HG03342 (cell line): ENCODE measurements around the gene XYLT1.

ENCODE experiments used
- ATAC-seq: cut with Tn5 transposase; IDR thresholded peaks from one replicate; pipeline ENCODE4 v1.9.1; 2021; ENCODE audit warnings: mild to moderate bottlenecking, moderate library complexity; ENCODE audit not compliant: unreplicated experiment

XYLT1 gene

DNA sequence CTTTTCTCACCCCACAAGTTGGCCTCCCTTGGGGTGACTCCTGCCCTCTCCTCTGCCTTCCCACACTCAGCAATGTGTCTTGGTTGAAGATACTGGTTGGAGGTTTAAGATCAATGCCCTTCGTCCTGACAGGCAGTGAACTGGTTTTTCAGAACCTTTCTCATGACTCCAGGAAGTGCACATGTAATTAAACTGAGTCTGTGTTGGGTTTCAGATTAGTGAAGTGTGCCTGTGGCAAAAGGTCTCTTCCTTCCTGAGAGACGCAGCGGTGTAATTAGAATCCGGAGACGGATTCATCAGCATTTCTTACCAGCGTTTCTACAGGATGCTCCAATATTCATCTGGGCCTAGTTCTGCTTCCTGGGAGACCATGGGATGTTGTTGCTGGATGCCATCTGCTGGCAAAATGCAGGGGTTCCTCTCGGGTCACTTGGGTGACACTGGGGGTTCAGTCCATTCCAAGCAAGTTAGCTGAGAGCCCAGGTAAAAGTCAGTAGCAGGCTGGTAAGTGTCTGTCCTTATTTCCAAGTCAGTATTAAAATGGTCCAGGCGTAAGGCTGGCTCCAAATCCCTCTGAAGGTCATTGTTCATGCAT lies 233.3 kb downstream of the XYLT1 start:
- ATAC-seq: no peak

DNA sequence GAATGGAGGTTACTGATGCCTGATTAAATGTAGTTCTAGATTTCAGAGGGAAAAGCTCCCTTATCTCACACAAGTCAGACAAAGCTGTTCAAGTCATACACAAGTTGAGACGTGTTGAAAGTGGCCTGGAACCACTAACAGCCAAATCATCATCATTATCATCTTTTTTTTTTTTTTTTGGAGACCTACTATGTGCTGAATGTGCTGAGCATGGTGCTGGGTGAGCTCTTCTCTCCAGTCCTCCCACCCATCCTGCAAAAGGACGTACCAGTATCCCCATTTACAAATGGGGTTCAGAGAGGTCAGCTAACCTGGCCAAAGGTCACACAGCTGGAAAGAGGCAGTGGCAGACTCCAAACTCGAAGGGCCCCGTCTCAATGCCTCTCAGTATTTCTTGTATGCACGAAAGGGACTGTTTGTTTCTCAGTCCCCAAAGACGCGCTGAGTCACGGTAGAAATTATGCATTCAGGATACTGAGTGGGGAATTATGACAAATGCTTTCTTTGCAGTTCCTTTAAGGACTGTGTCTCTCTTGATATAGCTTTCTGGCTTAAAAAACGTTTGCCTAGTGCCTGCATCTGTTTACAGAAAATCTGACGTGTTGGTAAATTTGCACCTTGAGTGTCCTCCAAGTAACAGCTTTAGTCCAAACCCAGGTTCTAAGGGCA lies 235.5 kb downstream of the XYLT1 start:
- no peak for ATAC-seq

DNA sequence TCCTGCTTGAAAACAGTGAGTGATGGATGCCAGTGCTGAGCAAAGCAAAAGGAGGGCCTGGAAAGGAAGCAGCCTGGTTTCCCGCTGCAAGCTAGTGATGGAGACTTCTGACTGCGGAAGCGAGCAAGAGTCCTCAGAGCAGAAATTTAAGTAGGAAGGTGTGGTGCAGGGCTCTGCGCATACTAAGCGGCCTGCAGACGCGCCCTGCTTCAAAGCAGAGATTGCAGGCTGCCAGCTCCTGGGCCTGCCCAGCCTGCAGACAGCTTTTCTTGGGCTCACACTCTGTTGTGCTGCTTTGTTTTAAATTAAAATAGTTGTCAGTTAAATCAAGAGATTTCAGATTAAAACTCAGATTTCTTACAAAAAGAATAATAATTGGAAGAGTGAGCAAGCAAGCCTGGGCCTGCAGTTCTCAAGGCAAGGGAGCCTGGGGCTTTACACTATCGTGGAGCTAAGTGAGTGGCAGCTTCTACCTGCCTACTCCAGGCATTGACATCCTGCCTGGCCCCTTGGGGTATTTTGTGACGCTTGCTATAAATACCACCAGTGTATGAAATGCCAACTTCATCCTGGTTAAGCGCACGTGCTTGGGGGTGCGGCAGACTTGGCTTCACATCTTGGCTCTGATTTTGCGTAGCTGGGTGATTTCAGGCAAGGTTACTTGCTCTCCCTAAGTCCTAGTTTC lies 237.3 kb downstream of the XYLT1 start:
- no peak for ATAC-seq

DNA sequence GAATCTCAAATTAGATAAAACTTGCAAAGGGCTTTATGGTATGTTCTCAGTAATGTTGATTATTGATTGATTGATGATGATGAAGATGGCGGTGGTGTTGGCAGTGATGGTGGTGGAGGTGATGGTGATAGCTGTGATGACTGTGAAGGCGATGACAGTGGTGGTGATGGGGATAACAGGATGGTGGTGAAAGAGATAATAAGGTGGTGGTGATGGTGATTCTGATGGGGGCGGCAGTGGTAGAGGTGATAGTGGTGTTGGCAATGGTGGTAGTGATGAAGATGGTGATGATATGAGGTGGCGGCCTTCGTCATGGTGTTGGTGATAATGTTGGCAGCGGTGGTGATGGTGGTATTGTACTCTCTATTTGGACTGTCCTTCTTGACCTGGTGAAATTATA lies 238.3 kb downstream of the XYLT1 start:
- no peak for ATAC-seq

DNA sequence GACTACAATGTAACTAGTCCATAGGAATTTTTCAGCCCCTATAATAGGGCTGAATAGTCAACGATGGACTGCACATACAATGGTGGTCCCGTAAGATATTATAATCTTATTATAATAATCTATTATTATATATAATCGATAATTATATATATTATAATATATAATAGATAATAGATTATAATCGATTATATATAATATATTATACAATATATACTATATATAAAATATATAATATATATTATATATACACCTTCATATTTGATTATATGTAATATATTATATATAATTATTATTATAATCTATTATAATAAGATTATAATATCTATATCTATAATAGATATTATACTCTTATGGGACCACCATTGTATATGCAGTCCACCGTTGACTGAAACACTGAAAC lies 238.8 kb downstream of the XYLT1 start:
- ATAC-seq: no peak

DNA sequence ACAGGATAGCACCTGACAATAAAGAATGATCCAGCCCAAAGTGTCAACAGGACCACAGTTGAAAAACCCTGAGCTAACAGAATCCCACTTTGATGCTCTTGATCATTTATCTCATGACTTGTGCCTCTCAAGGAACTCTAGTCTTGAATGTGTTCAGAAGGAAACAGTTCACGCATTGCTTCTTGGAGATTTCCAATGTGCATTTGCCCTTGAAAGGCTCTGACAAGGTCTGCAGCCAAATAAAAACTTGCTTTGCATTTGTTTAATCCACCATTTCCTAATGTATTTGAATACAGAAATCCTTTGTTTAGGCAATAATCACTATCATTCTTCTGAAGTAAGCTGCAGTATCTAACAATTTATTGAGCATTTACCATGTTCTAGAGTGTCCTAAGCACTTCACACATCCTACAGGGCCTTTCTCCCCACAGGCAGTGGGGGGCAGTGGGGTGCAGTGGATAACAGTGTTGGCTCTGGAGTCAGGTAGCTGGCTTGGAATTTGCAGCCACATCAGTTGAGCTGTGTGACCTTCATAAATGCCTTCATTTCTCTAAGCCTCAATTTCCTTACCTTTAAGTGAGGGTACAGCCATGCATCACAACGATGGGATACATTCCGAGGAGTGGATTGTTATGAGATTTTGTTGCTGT lies 239.7 kb downstream of the XYLT1 start:
- ATAC-seq: no peak

DNA sequence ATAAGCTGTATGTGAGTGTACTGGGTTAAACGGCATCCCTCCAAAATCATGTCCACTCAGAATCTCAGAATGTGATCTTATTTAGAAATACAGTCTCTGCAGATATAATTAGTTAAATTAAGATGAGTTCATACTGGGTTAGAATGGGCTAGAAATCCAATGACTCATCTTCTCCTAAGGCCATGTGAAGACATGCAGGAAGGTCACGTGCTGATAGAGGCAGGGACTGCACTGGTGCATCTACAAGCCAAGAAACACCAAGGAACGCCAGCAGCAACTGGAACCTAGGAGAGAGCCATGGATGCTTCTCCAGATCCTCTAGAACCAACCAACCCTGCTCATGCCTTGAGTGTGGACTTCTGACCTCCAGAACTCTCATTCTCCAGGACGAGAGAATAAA lies 241.0 kb downstream of the XYLT1 start:
- ATAC-seq: no peak

DNA sequence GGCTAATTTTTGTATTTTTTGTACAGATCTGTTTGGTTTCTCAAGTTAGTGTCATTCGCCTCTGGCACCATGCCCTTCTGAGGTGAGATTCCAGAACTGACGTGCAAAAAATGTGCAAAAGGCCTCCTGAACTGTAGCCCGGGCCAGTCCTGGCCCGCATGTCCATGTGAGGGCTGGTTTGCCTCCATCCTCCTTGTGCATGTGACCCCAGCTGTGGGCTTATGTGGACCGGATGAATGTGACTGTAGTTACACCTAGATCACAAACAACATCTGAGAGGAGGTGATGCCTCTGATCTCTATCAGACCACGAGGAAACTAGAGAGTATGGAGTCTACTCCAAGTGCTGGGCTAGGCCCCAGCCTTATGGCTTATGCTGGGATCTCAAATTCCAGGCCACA lies 241.6 kb downstream of the XYLT1 start:
- ATAC-seq: no peak

DNA sequence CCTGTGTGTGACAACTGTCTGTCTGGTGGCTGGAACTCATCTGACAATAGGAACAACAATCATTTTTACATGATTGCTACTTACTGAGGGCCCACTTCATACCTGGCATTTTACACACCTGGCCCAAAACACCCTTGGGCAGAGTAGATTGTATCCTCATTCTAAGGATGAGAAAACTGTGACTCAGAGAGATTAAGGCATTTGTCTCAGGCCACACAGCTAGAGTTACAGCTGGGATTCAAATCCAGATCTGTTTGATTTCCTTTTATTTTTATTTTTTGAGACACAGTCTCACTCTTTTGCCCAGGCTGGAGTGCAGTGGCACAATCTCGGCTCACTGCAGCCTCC lies 242.1 kb downstream of the XYLT1 start:
- ATAC-seq: no peak

DNA sequence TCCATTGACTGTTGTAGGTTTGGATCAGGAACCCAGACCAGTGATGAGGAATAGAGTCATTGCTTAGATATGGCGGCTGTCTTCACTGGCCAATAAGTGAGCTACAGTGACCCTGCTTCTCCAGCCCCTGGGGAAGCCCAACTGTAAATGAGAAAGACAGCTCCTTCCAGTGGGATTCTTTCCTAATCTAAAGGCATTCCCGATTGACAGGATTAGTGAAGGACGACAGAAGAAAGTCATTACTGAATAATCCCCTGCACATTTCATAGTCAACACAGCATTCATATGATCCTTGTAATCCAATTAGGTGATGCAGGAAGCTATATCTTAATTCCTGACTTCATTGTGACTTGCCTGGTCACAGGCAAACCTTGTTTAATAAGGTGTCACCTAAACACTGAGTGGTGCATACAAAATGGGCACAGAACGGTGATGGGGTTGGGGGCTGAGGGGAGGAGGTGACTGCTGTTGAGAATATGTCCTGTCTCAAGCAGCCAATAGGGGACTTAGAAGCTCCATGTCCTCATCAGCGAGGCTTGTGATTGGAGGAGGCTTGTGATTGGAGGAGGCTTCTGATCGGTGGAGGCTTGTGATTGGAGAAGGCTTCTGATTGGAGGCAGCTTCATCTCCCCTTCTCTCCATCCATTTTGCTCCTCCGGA lies 242.6 kb downstream of the XYLT1 start:
- no peak for ATAC-seq

DNA sequence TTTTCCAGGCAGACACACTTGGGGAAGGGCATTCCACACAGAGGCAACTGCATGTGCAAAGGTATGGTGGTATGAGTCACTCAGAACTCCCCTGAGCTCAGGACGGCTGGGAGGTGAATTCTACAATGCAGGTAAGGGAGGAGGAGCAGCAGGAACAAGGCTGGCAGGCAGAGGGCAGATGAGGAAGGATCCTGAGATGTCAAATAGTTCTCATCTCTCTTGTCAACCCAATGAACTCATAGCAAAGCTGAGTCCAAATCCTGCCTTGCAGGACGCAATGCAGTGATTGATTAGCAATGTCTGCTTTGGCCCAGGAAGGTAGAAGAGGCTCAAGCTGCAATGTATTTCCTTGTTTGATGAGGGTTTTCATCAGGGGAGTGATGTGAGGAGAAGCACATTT lies 243.5 kb downstream of the XYLT1 start:
- ATAC-seq: no peak

DNA sequence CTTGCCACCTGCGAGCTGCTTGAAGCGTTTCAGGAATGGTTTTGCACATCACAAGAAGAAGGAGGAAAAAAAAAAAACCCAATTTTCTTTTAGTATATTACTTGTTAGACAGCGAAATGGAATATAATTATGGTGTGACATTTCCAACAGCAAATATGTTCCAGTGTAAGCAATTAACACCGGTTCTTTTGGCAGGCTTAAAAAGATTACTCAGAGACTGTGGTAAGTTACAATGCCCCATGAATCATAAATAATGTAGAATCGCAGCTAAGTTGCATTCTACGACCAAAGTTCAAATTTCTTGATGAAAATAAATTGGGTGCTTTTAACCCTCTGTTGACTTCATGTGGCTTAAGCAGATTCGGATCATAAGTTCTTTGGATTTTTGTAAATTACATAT lies 245.2 kb downstream of the XYLT1 start:
- no peak for ATAC-seq

DNA sequence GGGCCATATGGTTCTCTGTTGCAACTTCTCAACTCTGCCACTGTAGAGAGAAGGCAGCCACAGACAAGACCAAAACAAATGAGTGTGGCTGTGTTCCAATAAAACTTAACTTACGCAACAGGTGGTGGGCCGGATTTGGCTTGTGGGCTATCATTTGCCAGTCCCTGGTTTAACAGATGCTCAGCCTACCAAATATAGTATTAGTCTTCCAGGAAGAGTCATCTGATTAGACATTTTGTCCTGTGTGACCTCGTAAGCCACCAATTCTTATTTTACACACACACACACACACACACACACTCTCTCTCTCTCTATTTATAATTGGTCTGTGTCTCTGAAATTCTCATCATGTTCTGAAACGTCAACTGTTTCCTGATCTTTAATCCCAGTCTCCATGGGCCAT lies 245.9 kb downstream of the XYLT1 start:
- no peak for ATAC-seq

DNA sequence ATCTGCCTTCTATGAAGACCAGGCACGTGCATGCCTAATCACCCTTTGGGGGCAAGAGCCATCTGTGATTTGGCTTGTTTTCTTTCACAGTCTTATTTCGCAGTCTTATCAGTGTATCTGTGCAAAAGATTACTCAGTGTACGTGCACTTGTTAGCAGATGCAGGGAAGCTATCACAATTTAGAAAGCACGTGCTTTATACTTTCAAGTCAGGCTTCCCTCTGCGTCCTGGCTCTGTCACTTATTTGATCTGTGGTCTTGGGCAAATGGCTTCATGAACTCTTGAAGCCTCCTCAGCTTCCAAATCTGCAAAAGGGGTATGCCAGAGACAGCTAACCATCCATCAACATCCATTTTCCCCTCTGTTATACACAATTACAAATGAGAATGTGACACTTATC lies 246.4 kb downstream of the XYLT1 start:
- ATAC-seq: no peak

DNA sequence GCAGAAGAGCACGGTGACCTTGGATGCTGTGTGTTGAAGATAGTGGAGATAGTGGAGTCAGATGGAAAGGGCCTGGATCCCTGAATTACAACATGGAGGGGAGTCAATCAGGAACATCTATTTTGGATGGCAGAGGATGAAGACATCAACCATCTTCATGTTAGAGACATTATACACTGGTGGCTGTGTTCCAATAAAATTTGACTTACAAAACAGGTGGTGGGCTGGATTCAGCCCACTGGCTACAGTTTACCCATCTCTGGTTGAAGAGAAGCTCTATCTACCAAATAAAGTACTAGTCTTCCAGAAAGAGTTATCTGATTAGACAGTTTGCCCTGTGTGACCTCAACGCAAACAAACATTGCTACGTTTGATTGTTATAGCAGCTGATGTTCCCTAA lies 247.2 kb downstream of the XYLT1 start:
- ATAC-seq: no peak

DNA sequence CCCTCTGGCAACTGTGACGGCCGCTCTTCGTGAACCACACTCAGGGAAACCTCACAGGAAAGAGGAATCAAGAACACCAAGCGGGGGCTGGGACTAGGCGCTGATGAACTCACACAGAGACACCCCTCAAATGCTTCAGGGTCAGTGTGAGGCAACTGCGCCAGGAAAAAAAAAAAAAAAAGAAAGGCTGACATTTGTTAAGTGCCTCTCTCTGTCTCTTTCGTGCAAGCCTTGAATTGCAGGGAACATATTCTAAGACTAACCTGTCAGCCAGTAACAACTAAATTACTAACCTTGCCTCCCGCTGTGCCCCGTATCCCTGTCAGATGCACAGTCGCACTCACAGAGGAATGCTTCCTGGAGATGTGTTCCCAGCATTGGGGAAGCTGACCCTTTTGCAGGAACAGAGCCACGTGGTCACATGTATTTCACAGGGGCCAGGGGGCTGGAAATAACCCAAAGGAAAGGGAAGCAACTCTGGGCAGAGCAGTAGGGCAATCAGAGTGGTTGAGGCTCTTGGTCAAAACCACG lies 247.8 kb downstream of the XYLT1 start:
- no peak for ATAC-seq

DNA sequence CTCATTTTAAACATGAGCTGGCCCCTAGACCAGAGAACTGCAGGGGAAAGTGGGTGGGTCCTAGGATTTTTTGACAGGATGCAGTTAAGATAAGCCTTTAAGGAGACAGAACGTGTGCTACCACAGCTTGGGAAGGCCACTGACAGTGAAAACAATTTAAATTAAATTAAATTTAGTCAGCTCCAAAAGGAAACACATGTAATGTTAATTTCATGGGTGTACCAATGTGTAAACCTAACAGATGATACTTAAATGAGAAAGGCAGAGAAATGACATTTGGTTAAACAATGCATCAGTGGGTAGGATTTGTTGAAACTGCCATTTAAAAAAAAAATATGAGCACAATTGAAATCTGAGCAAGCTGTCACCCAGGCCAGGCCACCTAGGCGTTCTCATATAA lies 250.8 kb downstream of the XYLT1 start:
- no peak for ATAC-seq

DNA sequence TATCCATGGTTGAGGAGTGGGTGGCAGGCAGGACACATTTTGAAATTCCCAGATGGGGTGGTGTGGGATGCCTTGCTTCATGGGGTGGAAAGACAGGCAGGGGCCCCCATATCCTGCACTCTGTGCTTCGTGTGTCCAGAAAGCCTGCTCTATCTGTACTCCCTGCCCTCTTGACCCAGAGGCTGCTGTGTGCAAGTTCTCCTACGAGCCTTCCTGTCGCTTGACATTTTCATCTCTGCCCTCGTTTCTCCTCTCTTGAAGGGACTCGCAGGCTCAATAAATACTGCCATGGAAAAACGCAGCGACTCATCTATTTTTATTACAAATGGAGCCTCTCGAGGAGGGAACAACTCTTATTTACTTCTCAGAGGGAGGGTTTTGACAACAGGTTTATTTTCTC lies 254.8 kb downstream of the XYLT1 start:
- ATAC-seq: no peak

DNA sequence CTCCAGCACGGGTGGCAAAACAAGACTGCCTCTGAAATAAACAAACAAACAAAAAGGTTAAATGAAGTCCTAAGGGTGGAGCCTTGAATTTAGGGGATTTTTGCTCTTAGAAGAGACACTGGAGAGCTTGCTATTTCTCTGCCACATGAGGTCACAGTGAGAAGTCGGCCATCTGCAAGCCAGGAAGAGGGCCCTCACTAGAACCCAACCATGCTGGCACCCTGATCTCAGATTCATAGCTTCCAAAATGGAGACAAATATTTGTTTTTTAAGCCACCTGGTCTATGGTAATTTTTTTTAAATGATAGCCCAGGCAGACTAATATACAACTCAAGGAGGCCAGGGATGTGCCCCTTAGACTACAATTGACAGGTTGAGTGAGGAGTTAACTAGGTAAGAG lies 255.5 kb downstream of the XYLT1 start:
- ATAC-seq: no peak

DNA sequence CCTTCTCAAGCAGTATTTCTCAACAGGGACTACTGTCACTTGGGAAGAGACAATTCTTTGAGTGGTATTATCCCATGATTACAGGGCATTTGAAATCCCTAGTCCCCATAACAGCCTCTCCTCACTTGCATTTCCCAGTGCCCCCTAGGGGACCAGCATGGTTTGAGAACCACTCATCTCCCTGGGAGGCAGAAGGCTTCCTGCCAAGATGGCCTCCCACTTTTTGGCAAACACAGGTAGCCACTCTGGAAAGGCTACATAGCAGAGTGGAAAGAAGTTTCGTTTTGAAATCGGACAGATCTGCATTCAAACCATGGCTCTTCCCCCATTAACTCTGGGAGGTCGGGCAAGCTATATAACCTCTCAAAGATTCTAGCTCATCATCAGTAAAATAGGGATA lies 256.8 kb downstream of the XYLT1 start:
- ATAC-seq: no peak

DNA sequence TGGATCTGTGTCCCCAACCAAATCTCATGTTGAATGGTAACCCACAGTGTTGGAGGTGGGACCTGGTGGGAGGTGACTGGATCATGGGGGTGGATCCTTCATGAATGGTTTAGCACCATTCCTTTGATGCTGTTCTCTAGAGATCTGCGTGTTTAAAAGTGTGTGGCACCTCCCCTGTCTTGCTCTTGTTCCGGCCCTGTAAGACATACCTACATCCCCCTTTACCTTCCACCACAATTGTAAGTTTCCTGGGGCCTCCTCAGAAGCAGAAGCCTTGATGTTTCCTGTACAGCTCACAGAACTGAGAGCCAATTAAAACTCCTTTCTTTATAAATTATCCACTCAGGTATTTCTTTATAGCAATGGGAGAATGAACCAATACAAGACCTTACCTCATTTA lies 257.7 kb downstream of the XYLT1 start:
- ATAC-seq: no peak
